Measurements from ENCODE around the gene DNAJC4.

The DNAJC4 gene

DNA sequence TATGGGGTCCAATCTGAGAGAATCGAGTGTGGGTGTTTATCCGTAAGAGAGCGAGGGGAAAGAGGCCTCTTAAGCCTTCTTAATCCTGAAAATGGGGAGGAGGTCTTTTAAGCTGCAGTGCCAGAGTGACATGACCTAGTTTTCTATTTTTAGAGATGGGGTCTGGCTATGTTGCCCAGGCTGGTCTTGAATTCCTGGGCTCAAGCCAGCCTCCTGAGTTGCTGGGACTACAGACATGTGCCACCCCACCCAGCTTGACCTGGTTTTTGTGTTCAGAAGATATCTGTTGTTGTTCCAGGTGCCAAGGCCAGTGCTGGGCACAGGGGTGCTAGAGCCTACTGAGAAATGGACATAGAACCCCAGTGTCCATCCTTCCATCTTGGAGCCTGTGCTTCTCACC, 52.7 kb downstream of the DNAJC4 start:
- no peak for DNase-seq
